PC-9 (cell line): ENCODE results near the gene BAZ1B. TPM values are rescaled to one million over a fixed set of nuclear protein-coding genes. Genes with fewer than 3 reads are reported as not detected.
"Not testable (repeated sequence)": the region's sequence is repeated elsewhere in the genome, so short reads cannot be mapped to it uniquely, and the experiment has no call there.

Experiments
- BruUV-seq: library from RNA; stranded (reverse); fragments of 400-500 nt; replicated peaks from 2 replicates; lab custom pipeline; 2021; lab: Mats Ljungman, UMichigan
- CTCF ChIA-PET: fragments of 300-600 bp; sonication (Branson Sonifier 250); formaldehyde crosslinking; loops from one replicate; lab custom pipeline; 2022; ENCODE audit warnings: antibody characterized with exemption; lab: Charles Lee
- POLR2A ChIA-PET: fragments of 300-600 bp; sonication (Branson Sonifier 250); formaldehyde crosslinking; loops from one replicate; lab custom pipeline; 2022; ENCODE audit warnings: antibody characterized with exemption; ENCODE audit not compliant: unreplicated experiment; lab: Charles Lee
- DNase-seq, 2 experiments: peaks; one replicate each; pipeline versions ENCODE4 v3.0.0 to v3.0.0-alpha.2; 2015 to 2022; ENCODE audit warnings: mixed read lengths in 1 of 2
- H2AFZ ChIP-seq: fragments of 200-600 bp; sonication (generic); 2 replicates; pipeline ENCODE4 v1.8.1; 2017; ENCODE audit warnings: antibody characterized with exemption
- H3F3A ChIP-seq: fragments of 200-600 bp; sonication (generic); 2 replicates; pipeline ENCODE4 v1.8.1; 2017; ENCODE audit warnings: antibody characterized with exemption, mild to moderate bottlenecking, low read depth; ENCODE audit not compliant: insufficient read depth
- H3K27ac ChIP-seq: fragments of 200-600 bp; sonication (generic); 2 replicates; pipeline ENCODE4 v1.6.1; 2016; ENCODE audit warnings: mixed run types
- H3K27me3 ChIP-seq: fragments of 200-600 bp; sonication (generic); 2 replicates; pipeline ENCODE4 v1.6.1; 2016; ENCODE audit warnings: low read depth, mixed run types; ENCODE audit not compliant: insufficient read depth
- H3K36me3 ChIP-seq: fragments of 200-600 bp; sonication (generic); 2 replicates; pipeline ENCODE4 v1.6.1; 2016; ENCODE audit warnings: low read depth, mixed run types
- H3K4me1 ChIP-seq: fragments of 200-600 bp; sonication (generic); replicated peaks from 2 replicates; pipeline ENCODE4 v1.6.1; 2016; ENCODE audit warnings: mixed run types; ENCODE audit not compliant: insufficient read depth
- H3K4me2 ChIP-seq: fragments of 200-600 bp; sonication (generic); 2 replicates; pipeline ENCODE4 v1.6.1; 2017; ENCODE audit warnings: mixed run types
- H3K4me3 ChIP-seq: fragments of 200-600 bp; sonication (generic); 2 replicates; pipeline ENCODE4 v1.6.1; 2016; ENCODE audit warnings: mixed run types
- H3K79me2 ChIP-seq: fragments of 200-600 bp; sonication (generic); 2 replicates; pipeline ENCODE4 v1.6.1; 2017; ENCODE audit warnings: low read depth, mixed run types
- H3K9me2 ChIP-seq: fragments of 200-600 bp; sonication (generic); 2 replicates; pipeline ENCODE4 v1.8.1; 2017; ENCODE audit warnings: mild to moderate bottlenecking; ENCODE audit not compliant: insufficient read depth
- H3K9me3 ChIP-seq: fragments of 200-600 bp; sonication (generic); 2 replicates; pipeline ENCODE4 v1.8.1; 2016; ENCODE audit warnings: low read depth; ENCODE audit not compliant: insufficient read depth
- H4K20me1 ChIP-seq: fragments of 200-600 bp; sonication (generic); 2 replicates; pipeline ENCODE4 v1.8.1; 2017; ENCODE audit not compliant: insufficient read depth
- EZH2 ChIP-seq: fragments of 200-600 bp; sonication (generic); IDR thresholded peaks from 2 replicates; pipeline ENCODE4 v1.8.0; 2017; ENCODE audit warnings: antibody characterized with exemption, low read depth
- intact Hi-C: fragments of 100-400 bp; cut with micrococcal nuclease; formaldehyde crosslinking; loops from one replicate; pipeline ENCODE4 v1.10.0; 2022; ENCODE audit not compliant: unreplicated experiment
- total RNA-seq: library from RNA; stranded (reverse); gene quantifications from 2 replicates; pipeline ENCODE4 v1.2.3, GENCODE V29; 2021
- TF ChIP-seq, protein P1 (sequence below): fragments of 200-600 bp; sonication (generic); conservative IDR thresholded peaks from 2 replicates; pipeline ENCODE4 v1.6.1; 2017; ENCODE audit warnings: mixed run types, antibody characterized with exemption, mild to moderate bottlenecking, moderate library complexity

Gene BAZ1B
- total RNA-seq, 1 experiment from 2014 or later = 88.4 TPM

DNA sequence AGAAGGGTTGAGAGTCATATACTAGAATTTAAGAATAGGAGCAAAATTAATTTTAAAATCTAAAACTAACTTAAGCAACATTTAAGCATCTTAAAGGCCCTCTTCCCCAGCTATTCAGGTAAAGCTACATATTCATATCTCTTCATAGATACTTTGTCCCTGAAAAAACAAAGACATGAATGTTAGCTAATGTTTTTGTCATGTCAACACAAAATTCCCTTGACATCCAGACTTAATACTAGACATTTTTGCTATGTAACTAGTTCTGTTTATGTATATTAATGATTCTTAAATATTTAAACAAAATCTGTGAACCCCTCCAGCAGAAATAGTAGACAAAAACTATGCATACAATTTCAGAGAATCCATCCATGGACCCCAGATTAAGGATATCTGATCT lies 43.5 kb downstream of the BAZ1B start:
- no TSS peak for BruUV-seq
- Histone ChIP-seq H4K20me1 (peaks cover 20% of the 10 kb centered on the region), H3K36me3 (peaks cover 16% of the 10 kb centered on the region), H3F3A (0 out of 2 replicates have a peak, but pooled peaks cover 10% of the 10 kb centered on the region), H3K79me2 (peaks cover 18% of the 10 kb centered on the region), H3K4me1 (no peaks in the 10 kb centered on the region), H2AFZ (no peak overlapping the region), H3K27me3 (no peaks in the 10 kb centered on the region), H3K9me3 (no peaks in the 10 kb centered on the region), H3K9me2 (no peaks in the 10 kb centered on the region), H3K4me3 (no peak overlapping the region), H3K4me2 (no peak overlapping the region), H3K27ac (0 out of 2 replicates have a peak overlapping the region, but pooled peaks have one; percentile 24)
- no peak for TF ChIP-seq EZH2
- intact Hi-C loops = no loop called here
- ChIA-PET POLR2A (interaction anchor here (0.6 kb wide), 1 partner anchor 18 kb away, joined by 4 read pairs; no protein-coding TSS in a partner anchor), CTCF (no interaction called here)
- no peak for DNase-seq

DNA sequence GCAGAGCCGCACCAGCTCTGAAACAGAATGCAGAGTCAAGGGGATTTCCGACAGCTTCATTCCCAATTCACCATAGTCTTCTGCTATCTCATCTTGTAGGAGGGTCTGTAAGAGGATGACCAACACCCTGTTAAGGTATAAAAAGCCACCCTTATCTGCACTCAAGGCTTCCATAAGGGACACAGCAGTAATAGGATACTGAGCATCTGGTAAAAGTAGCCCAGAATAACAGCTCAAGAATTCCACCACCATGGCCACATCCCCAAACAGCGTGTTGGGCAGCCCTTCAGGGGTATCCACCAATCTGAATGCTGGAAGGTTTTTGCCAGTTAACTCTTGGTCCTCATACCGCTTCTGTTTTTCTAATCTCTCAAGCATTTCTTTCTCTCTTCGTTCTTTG lies 44.7 kb downstream of the BAZ1B start:
- intact Hi-C loops = no loop called here
- Histone ChIP-seq H3K27ac (no peak overlapping the region), H2AFZ (no peak overlapping the region), H3K4me3 (no peak overlapping the region), H3K9me2 (no peaks in the 10 kb centered on the region), H3F3A (peaks cover 11% of the 10 kb centered on the region; the same call in 1 of the 2 replicates), H3K79me2 (peaks cover 12% of the 10 kb centered on the region), H3K4me2 (no peak overlapping the region), H4K20me1 (peaks cover 25% of the 10 kb centered on the region), H3K36me3 (peaks cover 16% of the 10 kb centered on the region), H3K27me3 (no peaks in the 10 kb centered on the region), H3K9me3 (no peaks in the 10 kb centered on the region), H3K4me1 (no peaks in the 10 kb centered on the region)
- ChIA-PET CTCF (no interaction called here), POLR2A (no interaction called here)
- TF ChIP-seq, protein P1, sequence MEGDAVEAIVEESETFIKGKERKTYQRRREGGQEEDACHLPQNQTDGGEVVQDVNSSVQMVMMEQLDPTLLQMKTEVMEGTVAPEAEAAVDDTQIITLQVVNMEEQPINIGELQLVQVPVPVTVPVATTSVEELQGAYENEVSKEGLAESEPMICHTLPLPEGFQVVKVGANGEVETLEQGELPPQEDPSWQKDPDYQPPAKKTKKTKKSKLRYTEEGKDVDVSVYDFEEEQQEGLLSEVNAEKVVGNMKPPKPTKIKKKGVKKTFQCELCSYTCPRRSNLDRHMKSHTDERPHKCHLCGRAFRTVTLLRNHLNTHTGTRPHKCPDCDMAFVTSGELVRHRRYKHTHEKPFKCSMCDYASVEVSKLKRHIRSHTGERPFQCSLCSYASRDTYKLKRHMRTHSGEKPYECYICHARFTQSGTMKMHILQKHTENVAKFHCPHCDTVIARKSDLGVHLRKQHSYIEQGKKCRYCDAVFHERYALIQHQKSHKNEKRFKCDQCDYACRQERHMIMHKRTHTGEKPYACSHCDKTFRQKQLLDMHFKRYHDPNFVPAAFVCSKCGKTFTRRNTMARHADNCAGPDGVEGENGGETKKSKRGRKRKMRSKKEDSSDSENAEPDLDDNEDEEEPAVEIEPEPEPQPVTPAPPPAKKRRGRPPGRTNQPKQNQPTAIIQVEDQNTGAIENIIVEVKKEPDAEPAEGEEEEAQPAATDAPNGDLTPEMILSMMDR = no peak
- no peak for TF ChIP-seq EZH2
- BruUV-seq = no TSS peak
- DNase-seq = no peak

- BruUV-seq = no TSS peak
- Histone ChIP-seq H3K36me3 (peaks cover 52% of the 10 kb centered on the region), H3K4me1 (no peaks in the 10 kb centered on the region), H3K9me3 (no peaks in the 10 kb centered on the region), H3K4me2 (no peak overlapping the region), H2AFZ (no peak overlapping the region), H3K9me2 (no peaks in the 10 kb centered on the region), H3K27ac (no peak overlapping the region), H3K27me3 (no peaks in the 10 kb centered on the region), H3K4me3 (no peak overlapping the region), H3F3A (peaks cover 56% of the 10 kb centered on the region), H3K79me2 (peaks cover 9% of the 10 kb centered on the region), H4K20me1 (peaks cover 37% of the 10 kb centered on the region)
- DNase-seq = no peak
- TF ChIP-seq, protein P1 = no peak
- no peak for TF ChIP-seq EZH2
- ChIA-PET CTCF (no interaction called here), POLR2A (no interaction called here)
- intact Hi-C loops = no loop called here
Measured at GRCh38 chr7:73470208-73470607, 51.9 kb downstream of the BAZ1B start.

DNA sequence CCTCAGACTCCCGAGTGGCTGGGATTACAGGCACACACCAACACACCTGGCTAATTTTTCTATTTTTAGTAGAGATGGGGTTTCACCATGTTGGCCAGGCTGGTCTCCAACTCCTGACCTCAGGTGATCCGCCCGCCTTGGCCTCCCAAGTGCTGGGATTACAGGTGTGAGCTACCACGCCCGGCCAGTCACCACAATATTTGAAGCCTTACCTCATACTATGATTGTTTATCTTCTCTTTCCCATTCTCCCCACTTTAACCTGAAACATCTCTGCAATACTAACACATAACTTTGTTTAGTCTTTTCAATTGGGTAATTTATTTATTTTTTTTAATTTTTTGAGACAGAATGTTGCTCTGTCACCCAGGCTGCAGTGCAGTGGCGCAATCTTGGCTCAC lies 55.0 kb downstream of the BAZ1B start:
- intact Hi-C loops, H2AFZ ChIP-seq, H3K4me3 ChIP-seq, H3K4me2 ChIP-seq, H3K9me3 ChIP-seq, H3K4me1 ChIP-seq, CTCF ChIA-PET, BruUV-seq, H3K9me2 ChIP-seq, H3K79me2 ChIP-seq, H3K27me3 ChIP-seq: not testable (repeated sequence)
- POLR2A ChIA-PET = interaction anchor here (0.7 kb wide), 1 partner anchor 43 kb away, joined by 3 read pairs; no protein-coding TSS in a partner anchor
- peaks cover 59% of the 10 kb centered on the region for H3K36me3 ChIP-seq
- peaks cover 65% of the 10 kb centered on the region for H3F3A ChIP-seq
- DNase-seq = peak; percentile 43 to 59
- H3K27ac ChIP-seq = peak overlapping the region; percentile 55
- peaks cover 25% of the 10 kb centered on the region for H4K20me1 ChIP-seq
